OCI-LY1 (cell line): Measurements from ENCODE around the gene ZMYND19.
A peak's percentile ranks its signal among the peaks of the same experiment; 100 is the strongest.

Source experiments
- H2AFZ ChIP-seq: fragments of 200-600 bp; sonication (generic), shearing (Covaris generic); 2 replicates; pipeline ENCODE4 v1.6.0; 2014; ENCODE audit warnings: antibody characterized with exemption, mild to moderate bottlenecking, low read length
- H3F3A ChIP-seq: fragments of 200-600 bp; sonication (generic), shearing (Covaris generic); 2 replicates; pipeline ENCODE4 v1.6.0; 2014; ENCODE audit warnings: mild to moderate bottlenecking, antibody characterized with exemption, low read length, moderate library complexity; ENCODE audit not compliant: insufficient read depth
- H3K27ac ChIP-seq: fragments of 200-600 bp; sonication (generic); 2 replicates; pipeline ENCODE4 v1.5.1; 2014; ENCODE audit warnings: low read length, mixed run types, mild to moderate bottlenecking, low read depth; ENCODE audit not compliant: poor library complexity, severe bottlenecking
- H3K27me3 ChIP-seq: fragments of 200-600 bp; sonication (generic); 2 replicates; pipeline ENCODE4 v1.6.0; 2014; ENCODE audit warnings: antibody characterized with exemption, mild to moderate bottlenecking, low read length, moderate library complexity; ENCODE audit not compliant: insufficient read depth
- H3K36me3 ChIP-seq: fragments of 200-600 bp; sonication (generic); 2 replicates; pipeline ENCODE4 v1.6.1; 2014; ENCODE audit warnings: mild to moderate bottlenecking, antibody characterized with exemption, low read length, moderate library complexity, mixed read lengths; ENCODE audit not compliant: insufficient read depth
- H3K4me1 ChIP-seq: fragments of 200-600 bp; sonication (generic); 2 replicates; pipeline ENCODE4 v1.5.1; 2014; ENCODE audit warnings: mild to moderate bottlenecking, low read length, moderate library complexity; ENCODE audit not compliant: insufficient read depth, severe bottlenecking
- H3K4me2 ChIP-seq: fragments of 200-600 bp; sonication (generic), shearing (Covaris generic); 2 replicates; pipeline ENCODE4 v1.6.1; 2014; ENCODE audit warnings: low read length
- H3K4me3 ChIP-seq: fragments of 200-600 bp; sonication (generic); 2 replicates; pipeline ENCODE4 v1.5.1; 2014; ENCODE audit warnings: low read length, low read depth, mild to moderate bottlenecking, mixed read lengths; ENCODE audit not compliant: poor library complexity, severe bottlenecking
- H3K79me2 ChIP-seq: fragments of 200-600 bp; shearing (Covaris generic); 2 replicates; pipeline ENCODE4 v1.6.1; 2016; ENCODE audit warnings: mixed run types, low read length, mixed read lengths; ENCODE audit not compliant: insufficient read depth
- H3K9ac ChIP-seq: fragments of 200-600 bp; sonication (generic), shearing (Covaris generic); 2 replicates; pipeline ENCODE4 v1.6.1; 2014; ENCODE audit warnings: mild to moderate bottlenecking, low read length, mixed read lengths
- H3K9me2 ChIP-seq: fragments of 200-600 bp; sonication (generic), shearing (Covaris generic); 2 replicates; pipeline ENCODE4 v1.6.1; 2014; ENCODE audit warnings: low read depth, mild to moderate bottlenecking, low read length, mixed read lengths
- H3K9me3 ChIP-seq: fragments of 200-600 bp; shearing (Covaris generic); 2 replicates; pipeline ENCODE4 v1.6.1; 2014; ENCODE audit warnings: low read length, mixed read lengths
- H4K20me1 ChIP-seq: fragments of 200-600 bp; sonication (generic), shearing (Covaris generic); 2 replicates; pipeline ENCODE4 v1.6.0; 2016; ENCODE audit warnings: mild to moderate bottlenecking, low read length; ENCODE audit not compliant: insufficient read depth
- CTCF ChIP-seq: fragments of 200-600 bp; sonication (generic), shearing (Covaris generic); IDR thresholded peaks from 2 replicates; pipeline ENCODE4 v1.5.1; 2017; ENCODE audit warnings: mild to moderate bottlenecking, antibody characterized with exemption, low read length, moderate library complexity, mixed read lengths
- EZH2 ChIP-seq: fragments of 200-600 bp; sonication (generic), shearing (Covaris generic); IDR thresholded peaks from 2 replicates; pipeline ENCODE4 v1.8.0; 2017; ENCODE audit warnings: borderline replicate concordance, mixed run types, mild to moderate bottlenecking, antibody characterized with exemption, low read length, moderate library complexity, mixed read lengths

The ZMYND19 gene

GRCh38 chr9:137619240-137620047, 29.1 kb upstream of the ZMYND19 start:
- Histone ChIP-seq H3K9me2 (no peaks in the 10 kb centered on the region), H3F3A (no peaks in the 10 kb centered on the region), H3K27ac (peak overlapping the region; percentile 70), H3K4me1 (peaks cover 42% of the 10 kb centered on the region), H4K20me1 (no peaks in the 10 kb centered on the region), H2AFZ (no peak overlapping the region), H3K4me2 (peak overlapping the region; percentile 97), H3K4me3 (peak overlapping the region; percentile 82), H3K36me3 (peaks cover 53% of the 10 kb centered on the region), H3K9ac (peak overlapping the region; percentile 95), H3K27me3 (no peaks in the 10 kb centered on the region), H3K9me3 (no peaks in the 10 kb centered on the region), H3K79me2 (peaks cover 60% of the 10 kb centered on the region)
- no peak for TF ChIP-seq CTCF
- no peak for TF ChIP-seq EZH2

GRCh38 chr9:137618105-137619067, 28.1 kb upstream of the ZMYND19 start, which contains the start of gene EHMT1:
Gene EHMT1, plus strand, starts transcription at chr9:137619005. Its CDS starts 24 bp downstream, at chr9:137619029.
- H3K9ac ChIP-seq, result peak within 1 kb of the TSS; percentile 95
- H4K20me1 ChIP-seq, result no peaks in the 10 kb centered on the region
- no peaks in the 10 kb centered on the region for H3K9me2 ChIP-seq
- TF ChIP-seq EZH2 (no peak), CTCF (no peak)
- H3K4me1 ChIP-seq, result peaks cover 40% of the 10 kb centered on the region
- no peaks in the 10 kb centered on the region for H3K27me3 ChIP-seq
- peak within 1 kb of the TSS; percentile 86 for H3K4me3 ChIP-seq
- H3F3A ChIP-seq, result no peaks in the 10 kb centered on the region
- H3K9me3 ChIP-seq, result no peaks in the 10 kb centered on the region
- no peak within 1 kb of the TSS for H2AFZ ChIP-seq
- H3K79me2 ChIP-seq, result peaks cover 51% of the 10 kb centered on the region
- H3K27ac ChIP-seq, result peak within 1 kb of the TSS; percentile 70
- H3K4me2 ChIP-seq, result peak within 1 kb of the TSS; percentile 97
- peaks cover 54% of the 10 kb centered on the region for H3K36me3 ChIP-seq

GRCh38 chr9:137615387-137615871, 25.1 kb upstream of the ZMYND19 start:
- H3K9me2 ChIP-seq, result no peaks in the 10 kb centered on the region
- no peaks in the 10 kb centered on the region for H3K9me3 ChIP-seq
- H3K27me3 ChIP-seq, result no peaks in the 10 kb centered on the region
- H3K79me2 ChIP-seq, result peaks cover 23% of the 10 kb centered on the region
- no peak overlapping the region for H3K4me2 ChIP-seq
- H3K9ac ChIP-seq, result no peak overlapping the region
- H2AFZ ChIP-seq, result no peak overlapping the region
- no peak overlapping the region for H3K4me3 ChIP-seq
- H3K27ac ChIP-seq, result no peak overlapping the region
- TF ChIP-seq CTCF (no peak), EZH2 (no peak)
- H4K20me1 ChIP-seq, result no peaks in the 10 kb centered on the region
- peaks cover 42% of the 10 kb centered on the region for H3K4me1 ChIP-seq
- peaks cover 35% of the 10 kb centered on the region for H3K36me3 ChIP-seq
- H3F3A ChIP-seq, result no peaks in the 10 kb centered on the region
